IMR-90 (cell line): ENCODE results near the gene TMEM233. TPM values are rescaled to one million over a fixed set of nuclear protein-coding genes. Genes with fewer than 3 reads are reported as not detected.

Source experiments
- ATAC-seq: fragments of 200-7000 bp; cut with Tn5 transposase; 2 replicates; pipeline ENCODE4 v1.9.1; 2020; ENCODE audit warnings: low read depth, mild to moderate bottlenecking, moderate library complexity
- BruUV-seq: library from RNA; stranded (reverse); fragments of 400-500 nt; replicated peaks from 2 replicates; lab custom pipeline; 2021; lab: Mats Ljungman, UMichigan
- CTCF ChIA-PET: fragments of 300-600 bp; formaldehyde crosslinking; extraction: SDS; loops from one replicate; lab custom pipeline; 2021; ENCODE audit warnings: antibody characterized with exemption; lab: Yijun Ruan, JAX
- POLR2A ChIA-PET: fragments of 300-600 bp; sonication (Branson Sonifier 250); formaldehyde crosslinking; loops from one replicate; lab custom pipeline; 2022; ENCODE audit warnings: antibody characterized with exemption; ENCODE audit not compliant: unreplicated experiment; lab: Charles Lee
- DNase-seq: peaks from one replicate; pipeline ENCODE4 v3.0.0; 2013
- H2AFZ ChIP-seq: replicated peaks from 2 replicates; pipeline ENCODE3; 2013; ENCODE audit warnings: low read length, mild to moderate bottlenecking; ENCODE audit not compliant: poor library complexity
- H2AK5ac ChIP-seq: 2 replicates; pipeline ENCODE4 v1.6.1; 2013; ENCODE audit warnings: low read depth, low read length, inconsistent platforms
- H2AK9ac ChIP-seq: replicated peaks from 2 replicates; pipeline ENCODE3; 2013; ENCODE audit warnings: mild to moderate bottlenecking, low read depth, low read length, moderate library complexity; ENCODE audit not compliant: poor library complexity
- H2BK120ac ChIP-seq: 2 replicates; pipeline ENCODE4 v1.6.1; 2013; ENCODE audit warnings: low read depth, low read length, inconsistent platforms
- H2BK15ac ChIP-seq: 3 replicates; pipeline ENCODE4 v1.6.1; 2013; ENCODE audit warnings: low read depth, low read length, inconsistent platforms
- H2BK20ac ChIP-seq: 2 replicates; pipeline ENCODE4 v1.6.1; 2013; ENCODE audit warnings: low read depth, mild to moderate bottlenecking, inconsistent platforms, low read length, moderate library complexity
- H2BK5ac ChIP-seq: 2 replicates; pipeline ENCODE4 v1.6.1; 2013; ENCODE audit warnings: mild to moderate bottlenecking, low read depth, low read length, inconsistent platforms; ENCODE audit not compliant: poor library complexity, severe bottlenecking
- H3K14ac ChIP-seq: replicated peaks from 2 replicates; pipeline ENCODE4 v1.6.1; 2013; ENCODE audit warnings: low read depth, low read length, inconsistent platforms
- H3K18ac ChIP-seq: 2 replicates; pipeline ENCODE4 v1.6.1; 2013; ENCODE audit warnings: low read depth, low read length, control low read depth
- H3K23ac ChIP-seq: 2 replicates; pipeline ENCODE4 v1.6.1; 2013; ENCODE audit warnings: low read depth, low read length, inconsistent platforms
- H3K27ac ChIP-seq: 2 replicates; pipeline ENCODE4 v1.5.1; 2013; ENCODE audit warnings: mild to moderate bottlenecking, control low read depth, low read length; ENCODE audit not compliant: insufficient read depth
- H3K27me3 ChIP-seq: 2 replicates; pipeline ENCODE4 v1.6.1; 2013; ENCODE audit warnings: low read length; ENCODE audit not compliant: control insufficient read depth, insufficient read depth
- H3K36me3 ChIP-seq: 2 replicates; pipeline ENCODE4 v1.6.1; 2013; ENCODE audit warnings: low read length, mixed read lengths; ENCODE audit not compliant: control insufficient read depth, insufficient read depth
- H3K4ac ChIP-seq: 2 replicates; pipeline ENCODE4 v1.6.1; 2013; ENCODE audit warnings: low read depth, low read length, inconsistent platforms
- H3K4me1 ChIP-seq: 2 replicates; pipeline ENCODE4 v1.6.1; 2013; ENCODE audit warnings: low read length, mixed read lengths; ENCODE audit not compliant: control insufficient read depth, insufficient read depth
- H3K4me2 ChIP-seq: 2 replicates; pipeline ENCODE4 v1.6.1; 2013; ENCODE audit warnings: low read depth, mild to moderate bottlenecking, control low read depth, low read length, moderate library complexity
- H3K4me3 ChIP-seq: 2 replicates; pipeline ENCODE4 v1.5.1; 2013; ENCODE audit warnings: low read depth, mild to moderate bottlenecking, control low read depth, low read length, moderate library complexity; ENCODE audit not compliant: insufficient read depth
- H3K56ac ChIP-seq: 2 replicates; pipeline ENCODE4 v1.6.1; 2013; ENCODE audit warnings: low read length, inconsistent platforms; ENCODE audit not compliant: insufficient read depth; ENCODE audit errors: extremely low read depth
- H3K79me1 ChIP-seq, 2 experiments: 2 replicates each; pipeline ENCODE4 v1.6.1; 2013; ENCODE audit warnings: low read length in 2 of 2, inconsistent platforms in 1 of 2, low read depth in 1 of 2
- H3K9ac ChIP-seq: 2 replicates; pipeline ENCODE4 v1.6.1; 2013; ENCODE audit warnings: low read depth, low read length, control low read depth
- H3K9me1 ChIP-seq: 2 replicates; pipeline ENCODE4 v1.6.1; 2013; ENCODE audit warnings: low read length, inconsistent platforms; ENCODE audit not compliant: insufficient read depth
- H3K9me3 ChIP-seq: 2 replicates; pipeline ENCODE4 v1.6.1; 2013; ENCODE audit warnings: low read length; ENCODE audit not compliant: control insufficient read depth, insufficient read depth
- H4K20me1 ChIP-seq: 2 replicates; pipeline ENCODE4 v1.6.1; 2013; ENCODE audit warnings: low read length, inconsistent platforms; ENCODE audit not compliant: insufficient read depth
- H4K5ac ChIP-seq: 2 replicates; pipeline ENCODE4 v1.6.1; 2013; ENCODE audit warnings: mild to moderate bottlenecking, low read depth, low read length, control low read depth
- H4K8ac ChIP-seq, 2 experiments: 2 replicates each; pipeline ENCODE4 v1.6.1; 2013; ENCODE audit warnings: low read depth in 2 of 2, low read length in 2 of 2, control low read depth in 1 of 2, inconsistent platforms in 1 of 2
- H4K91ac ChIP-seq: 2 replicates; pipeline ENCODE4 v1.6.1; 2013; ENCODE audit warnings: low read depth, low read length, inconsistent platforms; ENCODE audit not compliant: insufficient read depth
- CEBPB ChIP-seq: IDR thresholded peaks from 2 replicates; pipeline ENCODE4 v1.6.1; 2012; ENCODE audit warnings: low read depth, low read length, improper control_type of control experiment
- WGBS, 2 experiments: methylation state at CpG; one replicate each; pipeline versions ENCODE4 v1.1.5 to v1.1.7; 2013; ENCODE audit warnings: missing lambda C conversion rate in 2 of 2; ENCODE audit not compliant: insufficient read length in 1 of 2; ENCODE audit errors: extremely low coverage in 2 of 2; 5-methylcytosine and 5-hydroxymethylcytosine counted together
- dilution Hi-C: fragments of 300-500 bp; cut with HindIII; formaldehyde crosslinking; loops from one replicate; pipeline ENCODE4 v1.14.3; 2018; ENCODE audit warnings: low sequenced_read_pairs; ENCODE audit not compliant: unreplicated experiment
- in situ Hi-C: fragments of 300-500 bp; cut with MboI; formaldehyde crosslinking; loops from 3 replicates; pipeline ENCODE4 v1.14.3; 2019; ENCODE audit warnings: low sequenced_read_pairs, inconsistent platforms, mixed read lengths
- intact Hi-C: fragments of 100-400 bp; cut with micrococcal nuclease; formaldehyde crosslinking; loops from 2 replicates; pipeline ENCODE4 v1.10.0; 2022
- polyA plus RNA-seq, 3 experiments: library from polyadenylated mRNA; depleted of rRNA; stranded (reverse); fragments of >200 nt; gene quantifications; 2 replicates each; pipeline ENCODE4 v1.2.3, GENCODE V29; 2012; ENCODE audit warnings: low replicate concordance in 1 of 3
- total RNA-seq: library from RNA; depleted of rRNA; stranded (reverse); fragments of >200 nt; gene quantifications from 2 replicates; pipeline ENCODE4 v1.2.3, GENCODE V29; 2012

The TMEM233 gene
- total and polyA plus RNA-seq, 2 of the 4 experiments (the other 2 are of a cell fraction): not detected

DNA sequence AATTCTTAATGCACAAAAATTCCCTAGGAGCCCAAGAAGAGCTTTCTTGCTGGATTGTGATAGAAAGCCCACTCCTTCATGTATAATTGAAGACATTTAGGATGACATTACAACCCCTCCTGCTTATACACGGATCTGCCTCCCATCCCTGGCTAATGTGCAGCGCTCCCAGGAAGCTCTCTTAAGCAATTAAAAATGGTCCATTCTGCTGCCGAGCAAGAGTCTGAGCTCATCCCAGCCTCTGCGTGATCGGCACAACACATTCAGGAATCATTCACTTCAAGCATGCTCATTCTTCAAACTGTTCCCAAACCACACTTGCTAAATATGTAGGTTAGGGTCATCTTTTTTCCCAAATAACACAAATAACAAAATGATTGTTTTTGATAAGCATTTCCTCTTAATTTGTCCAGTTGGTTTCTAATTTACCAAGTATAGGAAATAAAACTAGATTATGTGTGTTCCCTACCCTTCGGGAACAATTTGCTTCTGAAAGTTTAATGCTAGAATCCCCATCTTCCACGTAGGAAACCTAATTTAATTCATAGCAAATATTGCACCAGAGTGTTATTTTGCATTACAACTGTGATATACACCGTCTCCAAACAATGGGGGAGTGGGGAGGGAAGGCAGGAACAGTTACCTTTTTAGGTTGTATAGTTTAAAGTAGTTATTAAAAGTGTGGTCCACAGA, 17.3 kb upstream of the TMEM233 start:
- no peak for TF ChIP-seq CEBPB
- no peak overlapping the region for H3K4me2 ChIP-seq
- H3K14ac ChIP-seq: no peak overlapping the region
- H3K9me3 ChIP-seq: no peaks in the 10 kb centered on the region
- CTCF ChIA-PET: no interaction called here
- H4K5ac ChIP-seq: no peak overlapping the region
- no peaks in the 10 kb centered on the region for H3K36me3 ChIP-seq
- no peaks in the 10 kb centered on the region for H3K27me3 ChIP-seq
- H3K27ac ChIP-seq: no peak overlapping the region
- no peak overlapping the region for H3K4me3 ChIP-seq
- dilution Hi-C loops (no loop called here), in situ Hi-C loops (no loop called here), intact Hi-C loops (no loop called here)
- DNase-seq: no peak
- H2BK20ac ChIP-seq: no peak overlapping the region
- no peak overlapping the region for H4K91ac ChIP-seq
- H2AK5ac ChIP-seq: no peak overlapping the region
- no TSS peak for BruUV-seq
- no peak overlapping the region for H2BK120ac ChIP-seq
- no peak overlapping the region for H3K23ac ChIP-seq
- no peak overlapping the region for H2AFZ ChIP-seq
- H2BK5ac ChIP-seq: no peak overlapping the region
- no peak overlapping the region for H3K18ac ChIP-seq
- H3K4ac ChIP-seq: no peak overlapping the region
- 60% methylated on average over 1 of the region's 8 CpGs; no CpG with 5 or more reads in 1 of the 2 experiments for WGBS, 2 experiments
- no peaks in the 10 kb centered on the region for H3K4me1 ChIP-seq
- no peaks in the 10 kb centered on the region for H4K20me1 ChIP-seq
- no peak overlapping the region for H3K56ac ChIP-seq
- H3K9me1 ChIP-seq: no peaks in the 10 kb centered on the region
- no peaks in the 10 kb centered on the region for H3K79me1 ChIP-seq
- no peak overlapping the region for H2AK9ac ChIP-seq
- no peak overlapping the region for H2BK15ac ChIP-seq
- POLR2A ChIA-PET: no interaction called here
- no peak overlapping the region for H4K8ac ChIP-seq
- H3K9ac ChIP-seq: no peak overlapping the region
- ATAC-seq: no peak
